ENCODE data around the gene TNNT3.

DNA sequence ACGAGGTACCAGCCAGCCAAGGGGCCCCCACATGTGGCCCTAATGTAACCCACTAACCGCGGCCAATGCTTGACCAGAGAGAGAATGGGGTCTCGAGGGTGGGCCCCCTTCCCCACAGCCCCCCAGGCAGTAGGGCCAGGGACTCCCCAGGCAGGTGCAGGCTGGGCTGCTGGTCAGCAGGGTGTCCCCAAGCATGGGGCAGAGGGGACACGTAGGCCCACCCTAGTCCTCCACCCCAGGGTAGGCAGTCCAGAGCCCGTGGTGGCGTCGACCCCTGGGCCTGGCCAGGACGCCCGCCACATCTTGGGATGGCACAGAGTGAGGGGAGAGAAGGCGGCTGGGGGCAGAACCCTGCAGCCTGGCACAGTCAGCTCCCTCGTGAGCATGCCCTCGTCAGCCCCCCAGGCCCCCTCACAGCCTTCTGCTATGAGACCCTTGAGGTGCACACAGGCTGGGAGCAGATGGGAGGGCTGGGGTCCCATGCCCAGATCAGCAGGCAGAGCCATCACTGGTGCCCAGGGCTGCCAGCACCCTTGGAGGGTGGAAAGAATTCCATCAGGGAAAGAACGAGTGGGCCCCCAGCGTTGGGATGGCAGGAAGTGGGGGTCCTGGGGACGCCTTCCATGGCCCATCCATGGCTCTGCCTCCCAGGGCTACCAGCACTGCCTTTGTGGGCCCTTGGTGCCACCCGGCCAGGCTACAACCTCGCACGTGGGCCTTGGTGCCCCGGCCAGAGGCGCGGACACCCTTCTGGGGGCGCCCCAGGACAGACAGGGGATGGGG lies 6.1 kb downstream of the TNNT3 start:
- TF ChIP-seq ISL1 (CRISPR knock-in tag; IDR thresholded peaks at IDR 0.05) (no peak), ARNTL (CRISPR knock-in tag; IDR thresholded peaks at IDR 0.05; ENCODE audit: borderline replicate concordance, low read depth) (no peak), GLIS3 (CRISPR knock-in tag; IDR thresholded peaks at IDR 0.05) (no peak)

Measured in SK-N-SH treated with all-trans-retinoic acid at 6 μM for 48 hours (cell line).